ENCODE measurements around the gene IL7R.
A peak's percentile ranks its signal among the peaks of the same experiment; 100 is the strongest.

Gene IL7R

GRCh38 chr5:35856765-35857351 is at the start of gene IL7R:
TSS of gene IL7R (plus strand) at chr5:35856891. CDS start at chr5:35856978, 87 bp downstream.
- DNase-seq: peak in 1 of 2 donors; percentile 79

GRCh38 chr5:35810601-35811000 is 46.1 kb upstream of the IL7R start:
- peak in 1 of 2 donors; percentile 44 for DNase-seq

- peak; percentile 23 to 87 for DNase-seq
Observed at GRCh38 chr5:35811108-35811741, 45.5 kb upstream of the IL7R start.

GRCh38 chr5:35813521-35813920 is 43.2 kb upstream of the IL7R start:
- DNase-seq: no peak

GRCh38 chr5:35815089-35815936 is 41.4 kb upstream of the IL7R start:
- DNase-seq: peak in 1 of 2 donors; percentile 69

- DNase-seq: peak in 1 of 2 donors; percentile 61
Observed at GRCh38 chr5:35816881-35817521, 39.7 kb upstream of the IL7R start.

GRCh38 chr5:35819026-35819425 is 37.7 kb upstream of the IL7R start:
- no peak for DNase-seq

- DNase-seq: peak in 1 of 2 donors; percentile 45
Observed at GRCh38 chr5:35819668-35820067, 37.0 kb upstream of the IL7R start.

GRCh38 chr5:35820735-35821134 is 36.0 kb upstream of the IL7R start:
- no peak for DNase-seq

GRCh38 chr5:35821513-35821912 is 35.2 kb upstream of the IL7R start:
- no peak for DNase-seq

GRCh38 chr5:35822511-35822910 is 34.2 kb upstream of the IL7R start:
- peak; percentile 38 to 58 for DNase-seq

GRCh38 chr5:35823347-35824098 is 33.2 kb upstream of the IL7R start:
- no peak for DNase-seq

- no peak for DNase-seq
Observed at GRCh38 chr5:35826056-35826455, 30.6 kb upstream of the IL7R start.

GRCh38 chr5:35826554-35826953 is 30.1 kb upstream of the IL7R start:
- no peak for DNase-seq

- DNase-seq: no peak
Observed at GRCh38 chr5:35828082-35828598, 28.6 kb upstream of the IL7R start.

- peak; percentile 55 to 78 for DNase-seq
Observed at GRCh38 chr5:35830587-35830986, 26.1 kb upstream of the IL7R start.

GRCh38 chr5:35832762-35833161 is 23.9 kb upstream of the IL7R start:
- no peak for DNase-seq

GRCh38 chr5:35833224-35833623 is 23.5 kb upstream of the IL7R start:
- DNase-seq: peak in 1 of 2 donors; percentile 49

- peak in 1 of 2 donors; percentile 58 for DNase-seq
Observed at GRCh38 chr5:35835796-35836742, 20.6 kb upstream of the IL7R start.

- no peak for DNase-seq
Observed at GRCh38 chr5:35838370-35839042, 18.2 kb upstream of the IL7R start.
